Rectal smooth muscle tissue (tissue), 1 donor: ENCODE results near the gene PREPL.
A peak's percentile ranks its signal among the peaks of the same experiment; 100 is the strongest.
"Not testable (repeated sequence)": the region's sequence is repeated elsewhere in the genome, so short reads cannot be mapped to it uniquely, and the experiment has no call there.

ENCODE experiments used
- H3K27ac ChIP-seq: one replicate; pipeline ENCODE4 v1.7.0; 2013; ENCODE audit warnings: low read depth, low read length, inconsistent platforms
- H3K27me3 ChIP-seq: one replicate; pipeline ENCODE4 v1.7.0; 2013; ENCODE audit warnings: low read length; ENCODE audit not compliant: control insufficient read depth, insufficient read depth
- H3K36me3 ChIP-seq: one replicate; pipeline ENCODE4 v1.7.0; 2013; ENCODE audit warnings: low read length; ENCODE audit not compliant: control insufficient read depth, insufficient read depth
- H3K4me1 ChIP-seq: one replicate; pipeline ENCODE4 v1.7.0; 2013; ENCODE audit warnings: low read length; ENCODE audit not compliant: control insufficient read depth, insufficient read depth
- H3K4me3 ChIP-seq: one replicate; pipeline ENCODE4 v1.7.0; 2013; ENCODE audit warnings: low read length
- H3K9ac ChIP-seq: one replicate; pipeline ENCODE4 v1.7.0; 2013; ENCODE audit warnings: low read length

PREPL gene

GRCh38 chr2:44361330-44362206, at the start of gene PREPL, which contains the start of gene CAMKMT:
PREPL (minus strand) TSS chr2:44361494; CDS start chr2:44346342, 15,152 bp downstream.
CAMKMT (plus strand) TSS chr2:44361947.
- no peaks in the 10 kb centered on the region for H3K36me3 ChIP-seq
- peak within 1 kb of the TSS; percentile 95 for H3K4me3 ChIP-seq
- peaks cover 10% of the 10 kb centered on the region for H3K4me1 ChIP-seq
- H3K27ac ChIP-seq = peak within 1 kb of the TSS; percentile 99
- no peaks in the 10 kb centered on the region for H3K27me3 ChIP-seq
- H3K9ac ChIP-seq = peak within 1 kb of the TSS; percentile 90

DNA sequence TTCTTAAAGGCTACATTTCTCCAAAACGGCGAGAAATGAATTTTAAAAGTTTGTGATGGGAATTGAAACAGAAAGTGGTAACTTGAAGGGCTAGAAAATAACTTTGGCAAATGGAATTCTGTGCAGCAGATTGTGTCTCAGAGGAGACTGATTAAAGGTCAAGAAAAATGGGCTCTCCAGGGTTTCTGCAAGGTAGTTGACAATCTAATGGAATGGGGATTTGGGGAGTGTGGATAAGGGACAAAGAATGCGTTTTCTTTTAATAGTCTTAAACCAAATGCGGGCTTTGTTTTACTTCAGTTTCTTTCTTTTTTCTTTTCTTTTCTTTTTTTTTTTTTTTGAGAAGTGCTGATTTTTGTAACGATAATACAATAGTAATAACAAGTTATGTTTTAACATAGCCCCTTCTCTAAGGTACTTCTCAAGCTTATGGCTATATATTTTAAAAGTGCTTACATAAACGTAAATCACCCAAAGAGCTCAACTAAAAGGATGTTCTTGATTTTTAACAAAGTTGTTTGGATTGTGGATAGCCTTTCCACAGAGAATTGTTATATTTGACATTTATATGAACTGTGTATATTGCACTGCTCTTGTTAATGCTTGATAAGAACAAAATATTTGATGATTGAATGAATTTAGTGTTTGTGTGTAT, 37.1 kb upstream of the PREPL start:
- Histone ChIP-seq H3K4me1 (no peaks in the 10 kb centered on the region), H3K4me3 (no peak overlapping the region), H3K27me3 (no peaks in the 10 kb centered on the region), H3K9ac (no peak overlapping the region), H3K27ac (no peak overlapping the region), H3K36me3 (no peaks in the 10 kb centered on the region)

- no peaks in the 10 kb centered on the region for H3K27me3 ChIP-seq
- H3K4me1 ChIP-seq = no peaks in the 10 kb centered on the region
- no peaks in the 10 kb centered on the region for H3K36me3 ChIP-seq
- H3K4me3 ChIP-seq = no peak overlapping the region
- H3K27ac ChIP-seq = no peak overlapping the region
- H3K9ac ChIP-seq = no peak overlapping the region
These were observed 36.3 kb upstream of the PREPL start for GRCh38 chr2:44397447-44398175.

DNA sequence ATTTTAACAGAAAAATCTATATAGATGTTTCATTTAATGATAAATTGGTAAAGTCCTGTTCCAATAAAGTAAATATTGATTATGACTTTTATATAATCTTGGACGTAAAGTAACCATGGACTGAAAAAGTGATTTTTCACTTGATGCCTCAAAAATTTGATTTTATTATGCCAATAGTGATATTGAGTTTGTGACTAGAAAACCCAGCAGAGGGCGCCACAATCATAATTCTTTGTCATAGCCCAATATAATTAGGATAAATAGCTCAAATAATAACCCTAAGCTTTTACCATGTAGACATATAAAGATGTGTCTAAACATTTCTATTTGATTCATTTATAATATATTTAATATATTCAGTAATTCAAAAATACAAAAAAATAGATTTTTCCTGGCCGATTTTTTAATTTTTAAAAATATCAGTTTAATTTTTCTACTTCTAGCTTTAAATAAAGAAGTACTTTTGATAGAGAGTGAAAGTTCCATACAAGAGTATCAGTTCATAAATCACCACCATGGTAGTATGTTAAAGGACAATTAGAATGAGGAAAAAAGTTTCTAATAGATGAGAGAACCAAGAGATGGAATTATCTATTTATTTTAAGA, 31.1 kb upstream of the PREPL start:
- H3K27ac ChIP-seq = no peak overlapping the region
- no peak overlapping the region for H3K9ac ChIP-seq
- no peak overlapping the region for H3K4me3 ChIP-seq
- no peaks in the 10 kb centered on the region for H3K4me1 ChIP-seq
- no peaks in the 10 kb centered on the region for H3K36me3 ChIP-seq
- H3K27me3 ChIP-seq = no peaks in the 10 kb centered on the region

DNA sequence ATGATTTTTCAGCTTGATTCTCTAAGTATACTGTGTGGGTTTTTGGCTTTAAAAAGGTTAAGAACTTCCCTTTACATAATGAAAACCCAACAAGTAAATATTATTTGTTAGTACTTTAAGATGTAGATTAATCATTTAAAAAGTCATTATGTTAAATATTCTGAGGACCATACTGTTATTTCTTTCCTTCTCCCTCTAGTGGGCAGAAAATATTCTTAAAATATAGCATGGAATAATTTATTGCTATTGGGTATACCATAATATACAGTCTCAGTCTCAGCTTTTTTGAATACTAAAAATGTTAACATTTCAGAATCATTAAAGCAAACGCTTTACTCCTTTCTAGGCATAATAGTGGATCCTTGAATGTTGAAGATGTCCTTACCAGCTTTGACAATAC, 28.6 kb upstream of the PREPL start:
- no peaks in the 10 kb centered on the region for H3K36me3 ChIP-seq
- H3K27ac ChIP-seq = no peak overlapping the region
- H3K4me1 ChIP-seq = no peaks in the 10 kb centered on the region
- H3K4me3 ChIP-seq = no peak overlapping the region
- H3K27me3 ChIP-seq = no peaks in the 10 kb centered on the region
- H3K9ac ChIP-seq = no peak overlapping the region

- no peaks in the 10 kb centered on the region for H3K4me1 ChIP-seq
- H3K9ac ChIP-seq = no peak overlapping the region
- H3K27me3 ChIP-seq = no peaks in the 10 kb centered on the region
- H3K27ac ChIP-seq = no peak overlapping the region
- H3K36me3 ChIP-seq = no peaks in the 10 kb centered on the region
- no peak overlapping the region for H3K4me3 ChIP-seq
These were observed 27.6 kb upstream of the PREPL start for GRCh38 chr2:44388877-44389276.

DNA sequence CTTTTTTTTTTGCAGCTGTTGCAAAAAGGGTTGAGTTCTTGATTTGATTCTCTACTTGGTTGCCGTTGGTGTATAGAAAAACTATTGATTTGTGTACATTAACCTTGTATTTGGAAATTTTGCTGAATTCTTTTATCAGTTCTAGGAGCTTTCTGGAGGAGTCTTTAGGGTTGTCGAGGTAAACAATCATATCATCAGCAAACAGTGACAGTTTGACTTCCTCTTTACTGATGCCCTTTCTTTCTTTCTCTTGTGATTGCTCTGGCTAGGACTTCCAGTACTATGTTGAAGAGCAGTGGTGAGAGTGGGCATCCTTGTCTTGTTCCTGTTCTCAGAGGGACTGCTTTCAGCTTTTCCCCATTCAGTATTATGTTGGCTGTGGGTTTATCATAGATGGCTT, 23.9 kb upstream of the PREPL start:
- not testable (repeated sequence) for H3K9ac ChIP-seq, H3K36me3 ChIP-seq, H3K27ac ChIP-seq, H3K4me3 ChIP-seq, H3K4me1 ChIP-seq, H3K27me3 ChIP-seq

GRCh38 chr2:44377486-44377885, 16.2 kb upstream of the PREPL start:
- H3K36me3 ChIP-seq = no peaks in the 10 kb centered on the region
- H3K27ac ChIP-seq = no peak overlapping the region
- H3K4me3 ChIP-seq = no peak overlapping the region
- no peak overlapping the region for H3K9ac ChIP-seq
- H3K4me1 ChIP-seq = no peaks in the 10 kb centered on the region
- no peaks in the 10 kb centered on the region for H3K27me3 ChIP-seq

DNA sequence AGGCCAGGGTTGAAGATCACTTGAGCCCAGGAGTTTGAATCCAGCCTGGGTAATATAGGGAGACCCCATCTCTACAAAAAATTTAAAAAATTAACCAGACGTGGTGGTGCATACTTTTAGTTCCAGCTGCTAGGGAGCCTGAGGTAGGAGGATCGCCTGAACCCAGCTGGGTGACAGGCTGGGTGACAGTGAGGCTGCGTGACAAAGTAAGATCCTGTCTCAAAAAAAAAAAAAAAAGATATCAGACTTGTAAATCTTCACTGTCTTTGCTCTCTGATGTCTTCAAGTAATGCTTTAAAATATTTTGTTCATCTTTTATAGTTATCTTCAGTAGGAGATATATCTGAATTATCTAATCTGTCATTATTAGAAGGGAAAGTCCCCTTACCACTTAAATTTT, 11.0 kb upstream of the PREPL start:
- H3K4me3 ChIP-seq = no peak overlapping the region
- no peak overlapping the region for H3K9ac ChIP-seq
- no peak overlapping the region for H3K27ac ChIP-seq
- no peaks in the 10 kb centered on the region for H3K4me1 ChIP-seq
- H3K27me3 ChIP-seq = no peaks in the 10 kb centered on the region
- H3K36me3 ChIP-seq = no peaks in the 10 kb centered on the region

GRCh38 chr2:44371445-44371844, 10.2 kb upstream of the PREPL start:
- no peak overlapping the region for H3K27ac ChIP-seq
- H3K4me1 ChIP-seq = no peaks in the 10 kb centered on the region
- H3K27me3 ChIP-seq = no peaks in the 10 kb centered on the region

DNA sequence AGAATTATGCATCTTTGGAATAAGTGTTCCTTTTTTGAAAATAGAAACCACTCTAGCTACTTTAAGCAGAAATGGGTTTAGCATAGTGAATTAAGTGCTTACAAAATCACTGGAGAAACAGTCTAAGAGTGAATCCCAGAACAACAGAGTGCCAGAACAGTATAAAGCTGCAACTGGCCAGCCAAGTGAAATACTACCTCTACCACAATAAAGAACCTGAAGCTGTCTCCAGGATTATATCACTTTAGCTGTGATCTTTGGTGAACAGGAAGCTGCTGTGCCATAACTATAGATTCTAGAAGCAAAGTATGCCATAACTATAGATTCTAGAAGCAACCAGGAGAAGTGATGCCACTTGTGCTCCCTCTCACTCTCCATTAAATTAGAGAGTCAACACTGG, 8.1 kb upstream of the PREPL start:
- no peak overlapping the region for H3K27ac ChIP-seq

More at GRCh38 chr2:44371445-44371844, 10.2 kb upstream of the PREPL start:
- no peak overlapping the region for H3K4me3 ChIP-seq
- no peaks in the 10 kb centered on the region for H3K36me3 ChIP-seq
- no peak overlapping the region for H3K9ac ChIP-seq

GRCh38 chr2:44367591-44367990, 6.3 kb upstream of the PREPL start:
- Histone ChIP-seq H3K9ac (no peak overlapping the region), H3K36me3 (no peaks in the 10 kb centered on the region), H3K4me3 (no peak overlapping the region), H3K27ac (no peak overlapping the region), H3K4me1 (peaks cover 3% of the 10 kb centered on the region), H3K27me3 (no peaks in the 10 kb centered on the region)

More for the DNA sequence above, 8.1 kb upstream of the PREPL start:
- Histone ChIP-seq H3K4me3 (no peak overlapping the region), H3K9ac (no peak overlapping the region), H3K36me3 (no peaks in the 10 kb centered on the region), H3K27me3 (no peaks in the 10 kb centered on the region), H3K4me1 (no peaks in the 10 kb centered on the region)
